Mesothelial cell of epicardium (in vitro differentiated cells): Measurements from ENCODE around the gene PLEKHM3. TPM values are rescaled to one million over a fixed set of nuclear protein-coding genes. Genes with fewer than 3 reads are reported as not detected.
"Not testable (repeated sequence)": the region's sequence is repeated elsewhere in the genome, so short reads cannot be mapped to it uniquely, and the experiment has no call there.

ENCODE experiments used
- DNase-seq, 2 experiments: peaks; one replicate each; pipeline ENCODE4 v3.0.0; 2021; ENCODE audit warnings: low spot score in 2 of 2; ENCODE audit not compliant: unreplicated experiment in 2 of 2
- H3K27ac Mint-ChIP-seq: 2 replicates; pipeline ENCODE4 v1.8.0; 2021; ENCODE audit warnings: mixed read lengths
- H3K27me3 Mint-ChIP-seq: 2 replicates; pipeline ENCODE4 v1.8.0; 2021; ENCODE audit warnings: low read depth, mixed read lengths
- H3K36me3 Mint-ChIP-seq: 2 replicates; pipeline ENCODE4 v1.8.0; 2021; ENCODE audit warnings: mixed read lengths
- H3K4me1 Mint-ChIP-seq: 2 replicates; pipeline ENCODE4 v1.8.0; 2021; ENCODE audit warnings: mixed read lengths
- H3K4me3 Mint-ChIP-seq: 2 replicates; pipeline ENCODE4 v1.8.0; 2021; ENCODE audit warnings: mild to moderate bottlenecking, moderate library complexity, mixed read lengths
- H3K9me3 Mint-ChIP-seq: 2 replicates; pipeline ENCODE4 v1.8.0; 2021; ENCODE audit warnings: mixed read lengths
- CTCF ChIP-seq: fragments of 200-600 bp; sonication (generic); IDR thresholded peaks from one replicate; pipeline ENCODE4 v1.5.0; 2021; ENCODE audit warnings: antibody characterized with exemption; ENCODE audit not compliant: unreplicated experiment
- total RNA-seq: library from RNA; stranded (reverse); gene quantifications from 3 replicates; pipeline ENCODE4 v1.2.1, GENCODE V29; 2021

The PLEKHM3 gene
- total RNA-seq, 1 donor from 2014 or later, result 16.2 TPM

GRCh38 chr2:208033701-208034502, 8.6 kb upstream of the PLEKHM3 start:
- H3K27ac Mint-ChIP-seq, result no peak overlapping the region
- peaks cover 13% of the 10 kb centered on the region for H3K4me1 Mint-ChIP-seq
- no peak overlapping the region for H3K4me3 Mint-ChIP-seq
- no peak for TF ChIP-seq CTCF
- no peaks in the 10 kb centered on the region for H3K27me3 Mint-ChIP-seq
- DNase-seq, result no peak
- no peaks in the 10 kb centered on the region for H3K36me3 Mint-ChIP-seq
- peaks cover 5% of the 10 kb centered on the region for H3K9me3 Mint-ChIP-seq

GRCh38 chr2:208031608-208032019, 6.3 kb upstream of the PLEKHM3 start:
- H3K4me3 Mint-ChIP-seq, result no peak overlapping the region

DNA sequence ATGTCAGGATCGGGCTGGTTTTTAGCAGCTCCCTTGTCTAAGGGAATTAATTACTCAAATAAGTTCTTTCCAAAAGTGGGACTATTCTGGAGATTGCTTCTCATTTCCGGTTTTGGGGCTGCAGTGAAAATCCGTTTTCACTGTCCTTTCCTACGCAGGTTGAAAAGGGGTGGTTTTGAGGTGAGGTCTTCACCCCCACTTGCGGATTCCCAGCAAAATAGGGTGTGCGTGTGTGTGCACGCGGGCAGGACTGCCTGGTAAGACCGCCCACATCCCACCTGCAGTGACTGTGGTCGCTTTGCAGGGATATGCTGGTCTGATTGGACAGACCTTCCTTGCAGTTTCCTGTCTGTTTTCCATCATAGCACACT, 472 bp upstream of the PLEKHM3 start:
- TF ChIP-seq CTCF, result no peak
- Mint-ChIP-seq H3K27me3 (no peaks in the 10 kb centered on the region), H3K4me3 (peak overlapping the region; percentile 84), H3K4me1 (peaks cover 10% of the 10 kb centered on the region), H3K36me3 (no peaks in the 10 kb centered on the region), H3K9me3 (no peaks in the 10 kb centered on the region), H3K27ac (peak overlapping the region; percentile 88)
- no peak for DNase-seq

More at GRCh38 chr2:208031608-208032019, 6.3 kb upstream of the PLEKHM3 start:
- TF ChIP-seq CTCF, result no peak
- DNase-seq, result no peak
- H3K9me3 Mint-ChIP-seq, result peaks cover 5% of the 10 kb centered on the region
- H3K27ac Mint-ChIP-seq, result peak overlapping the region; percentile 41
- no peaks in the 10 kb centered on the region for H3K27me3 Mint-ChIP-seq
- peaks cover 6% of the 10 kb centered on the region for H3K4me1 Mint-ChIP-seq
- H3K36me3 Mint-ChIP-seq, result no peaks in the 10 kb centered on the region

DNA sequence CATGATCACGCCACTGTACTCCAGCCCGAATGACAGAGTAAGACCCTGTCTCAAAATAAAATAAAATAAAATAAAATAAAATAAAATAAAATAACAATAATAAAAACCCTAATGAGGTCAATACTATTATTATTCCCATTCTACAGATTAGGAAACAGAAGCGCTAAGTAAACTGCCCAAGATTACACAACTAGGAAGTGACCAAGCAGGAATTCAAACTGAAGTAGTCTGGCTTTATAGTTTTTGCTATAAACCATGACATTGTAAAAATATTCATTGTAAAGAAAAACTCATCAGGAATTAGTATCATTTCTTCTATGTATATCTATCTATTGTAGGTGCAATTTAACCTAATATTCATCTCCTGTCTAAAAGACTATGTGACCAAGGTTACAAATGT, 1.2 kb downstream of the PLEKHM3 start:
- Mint-ChIP-seq H3K36me3 (no peaks in the 10 kb centered on the region), H3K27me3 (no peaks in the 10 kb centered on the region), H3K9me3 (no peaks in the 10 kb centered on the region), H3K4me1 (peaks cover 19% of the 10 kb centered on the region), H3K27ac (no peak overlapping the region), H3K4me3 (no peak overlapping the region)
- no peak for DNase-seq
- TF ChIP-seq CTCF, result no peak

- no peak for DNase-seq
- Mint-ChIP-seq H3K27ac (no peak overlapping the region), H3K4me1 (peaks cover 12% of the 10 kb centered on the region), H3K27me3 (no peaks in the 10 kb centered on the region), H3K4me3 (no peak overlapping the region), H3K9me3 (no peaks in the 10 kb centered on the region), H3K36me3 (no peaks in the 10 kb centered on the region)
- no peak for TF ChIP-seq CTCF
These were observed 5.1 kb downstream of the PLEKHM3 start for GRCh38 chr2:208020253-208020652.

- not testable (repeated sequence) for H3K27ac Mint-ChIP-seq
- peaks cover 17% of the 10 kb centered on the region for H3K4me1 Mint-ChIP-seq
These were observed 7.1 kb downstream of the PLEKHM3 start for GRCh38 chr2:208018124-208018712.

More at GRCh38 chr2:208018124-208018712, 7.1 kb downstream of the PLEKHM3 start:
- DNase-seq, H3K4me3 Mint-ChIP-seq, H3K27me3 Mint-ChIP-seq, H3K9me3 Mint-ChIP-seq, H3K36me3 Mint-ChIP-seq: not testable (repeated sequence)
